ENCODE results near the gene COL6A2. TPM values are rescaled to one million over a fixed set of nuclear protein-coding genes. Genes with fewer than 3 reads are reported as not detected.
"Not testable (repeated sequence)": the region's sequence is repeated elsewhere in the genome, so short reads cannot be mapped to it uniquely, and the experiment has no call there.

COL6A2 gene
- total and polyA plus RNA-seq, 10 donors = 101 to 259 (median 192) TPM

GRCh38 chr21:46165098-46165497 lies 67.2 kb downstream of the COL6A2 start:
- no peak for DNase-seq
- Histone ChIP-seq H3K4me1 (peaks cover 0 to 10% (median 0%) of the 10 kb centered on the region in 6 donors), H3K36me3 (peaks cover 0 to 30% (median 0%) of the 10 kb centered on the region in 6 donors), H3K9me3 (no peaks in the 10 kb centered on the region), H3K27me3 (replicated peaks in 1 of 7) (peaks cover 0 to 32% (median 11%) of the 10 kb centered on the region in 7 donors), H3K4me3 (no peak overlapping the region), H3K27ac (no peak overlapping the region)
- intact Hi-C loops (cut with DNase I; ENCODE audit: low total_unique reads) = no loop called here
- no peak for TF ChIP-seq POLR2A (IDR thresholded peaks at IDR 0.05)

GRCh38 chr21:46168238-46168637 lies 70.3 kb downstream of the COL6A2 start:
- intact Hi-C loops (cut with DNase I; ENCODE audit: low total_unique reads) = no loop called here
- peak; percentile 63 for DNase-seq
- Histone ChIP-seq H3K4me3 (no peak overlapping the region), H3K9me3 (peaks cover 0 to 1% (median 0%) of the 10 kb centered on the region in 8 donors), H3K27ac (no peak overlapping the region), H3K4me1 (peaks cover 0 to 4% (median 0%) of the 10 kb centered on the region in 6 donors), H3K27me3 (replicated peaks in 1 of 7) (peaks cover 0 to 19% (median 0%) of the 10 kb centered on the region in 7 donors), H3K36me3 (peaks cover 0 to 12% (median 0%) of the 10 kb centered on the region in 6 donors)
- TF ChIP-seq POLR2AphosphoS5 (IDR thresholded peaks at IDR 0.05) (no peak), POLR2A (IDR thresholded peaks at IDR 0.05) (no peak), CTCF (IDR thresholded peaks at IDR 0.05 in 8 of 11, conservative IDR thresholded peaks at IDR 0.05 in 3 of 11) (no peak)
- WGBS, 5 donors = 73 to 93% (median 89%) methylated on average over 9 to 14 of the region's 14 CpGs

GRCh38 chr21:46168659-46169386 lies 70.9 kb downstream of the COL6A2 start:
- Histone ChIP-seq H3K4me3 (no peak overlapping the region), H3K4me1 (peaks cover 0 to 4% (median 0%) of the 10 kb centered on the region in 6 donors), H3K36me3 (peaks cover 0 to 12% (median 0%) of the 10 kb centered on the region in 6 donors), H3K27ac (no peak overlapping the region), H3K27me3 (replicated peaks in 1 of 7) (peaks cover 0 to 22% (median 0%) of the 10 kb centered on the region in 7 donors), H3K9me3 (peaks cover 0 to 7% (median 3%) of the 10 kb centered on the region in 8 donors)
- 82 to 88% (median 85%) methylated on average over 7 to 8 of the region's 8 CpGs for WGBS, 5 donors
- no peak for DNase-seq
- intact Hi-C loops (cut with DNase I; ENCODE audit: low total_unique reads) = no loop called here
- no peak for TF ChIP-seq POLR2A (IDR thresholded peaks at IDR 0.05)
- TF ChIP-seq CTCF (IDR thresholded peaks at IDR 0.05 in 8 of 11, conservative IDR thresholded peaks at IDR 0.05 in 3 of 11) = no peak
- TF ChIP-seq POLR2AphosphoS5 (IDR thresholded peaks at IDR 0.05) = no peak

GRCh38 chr21:46170436-46171193 lies 72.7 kb downstream of the COL6A2 start:
- WGBS, 5 donors = 57 to 90% (median 67%) methylated on average over 1 of the region's 1 CpG
- H3K4me3 ChIP-seq; DNase-seq; H3K36me3 ChIP-seq; H3K27ac ChIP-seq; intact Hi-C loops (cut with DNase I; ENCODE audit: low total_unique reads); H3K4me1 ChIP-seq: not testable (repeated sequence)
- peaks cover 0 to 20% (median 0%) of the 10 kb centered on the region in 7 donors for H3K27me3 ChIP-seq (replicated peaks in 1 of 7)
- H3K9me3 ChIP-seq = peaks cover 0 to 25% (median 16%) of the 10 kb centered on the region in 8 donors

- Histone ChIP-seq H3K9me3 (peaks cover 0 to 34% (median 18%) of the 10 kb centered on the region in 8 donors), H3K4me3 (no peak overlapping the region), H3K36me3 (peaks cover 0 to 6% (median 0%) of the 10 kb centered on the region in 6 donors), H3K27me3 (replicated peaks in 1 of 7) (peaks cover 0 to 20% (median 0%) of the 10 kb centered on the region in 7 donors), H3K4me1 (peaks cover 0 to 4% (median 0%) of the 10 kb centered on the region in 6 donors), H3K27ac (no peak overlapping the region)
- TF ChIP-seq CTCF (IDR thresholded peaks at IDR 0.05 in 8 of 11, conservative IDR thresholded peaks at IDR 0.05 in 3 of 11) = no peak
- DNase-seq = no peak
- WGBS, 5 donors = 35 to 77% (median 63%) methylated on average over 2 of the region's 2 CpGs
- intact Hi-C loops (cut with DNase I; ENCODE audit: low total_unique reads) = no loop called here
Observed at GRCh38 chr21:46171585-46171984, 73.7 kb downstream of the COL6A2 start.

Data from spleen (tissue), 11 donors.